Liver (tissue), 9 donors: ENCODE results near the gene ADCY7. TPM values are rescaled to one million over a fixed set of nuclear protein-coding genes. Genes with fewer than 3 reads are reported as not detected.

Source experiments
- DNase-seq: peaks from one replicate; pipeline ENCODE4 v3.0.0-alpha.2; 2017; ENCODE audit warnings: low spot score
- H3K27ac ChIP-seq, 2 donors: one replicate each; pipeline ENCODE4 v1.7.0; 2013; ENCODE audit warnings: inconsistent platforms in 2 of 2, low read length in 2 of 2, control low read depth in 1 of 2, low read depth in 1 of 2, mild to moderate bottlenecking in 1 of 2
- H3K27me3 ChIP-seq, 4 donors: one replicate each; pipeline versions ENCODE4 v1.6.1 to v1.7.0; 2013; ENCODE audit warnings: low read length in 3 of 4, inconsistent platforms in 1 of 4, mild to moderate bottlenecking in 1 of 4, moderate library complexity in 1 of 4; ENCODE audit not compliant: control insufficient read depth in 4 of 4, insufficient read depth in 4 of 4
- H3K36me3 ChIP-seq, 4 donors: one replicate each; pipeline versions ENCODE4 v1.6.1 to v1.7.0; 2013; ENCODE audit warnings: low read length in 3 of 4, mild to moderate bottlenecking in 3 of 4, low read depth in 1 of 4, moderate library complexity in 1 of 4; ENCODE audit not compliant: control insufficient read depth in 4 of 4, insufficient read depth in 3 of 4
- H3K4me1 ChIP-seq, 4 donors: one replicate each; pipeline versions ENCODE4 v1.6.1 to v1.7.0; 2013; ENCODE audit warnings: low read length in 3 of 4, mild to moderate bottlenecking in 3 of 4, moderate library complexity in 1 of 4; ENCODE audit not compliant: control insufficient read depth in 4 of 4, insufficient read depth in 4 of 4
- H3K4me3 ChIP-seq, 3 donors: one replicate each; pipeline versions ENCODE4 v1.6.1 to v1.7.0; 2013; ENCODE audit warnings: low read length in 3 of 3, control low read depth in 1 of 3, low read depth in 1 of 3, mild to moderate bottlenecking in 1 of 3
- H3K9ac ChIP-seq, 2 donors: one replicate each; pipeline ENCODE4 v1.7.0; 2013; ENCODE audit warnings: low read length in 2 of 2, mild to moderate bottlenecking in 2 of 2, moderate library complexity in 2 of 2, control low read depth in 1 of 2, low read depth in 1 of 2
- H3K9me3 ChIP-seq, 4 donors: one replicate each; pipeline versions ENCODE4 v1.6.1 to v1.7.0; 2013; ENCODE audit warnings: low read length in 3 of 4; ENCODE audit not compliant: control insufficient read depth in 4 of 4
- FOXA1 ChIP-seq: IDR thresholded peaks from 2 replicates; pipeline ENCODE4 v1.6.1; 2016; ENCODE audit warnings: antibody characterized with exemption
- GABPA ChIP-seq, 2 donors: IDR thresholded peaks in 1 of 2; conservative IDR thresholded peaks in 1 of 2; 2 replicates each; pipeline ENCODE4 v1.6.1; 2016; ENCODE audit warnings: antibody characterized with exemption in 2 of 2, mild to moderate bottlenecking in 1 of 2, moderate library complexity in 1 of 2
- HNF4A ChIP-seq, 2 donors: conservative IDR thresholded peaks; 2 replicates each; pipeline ENCODE4 v1.6.1; 2016; ENCODE audit warnings: antibody characterized with exemption in 2 of 2, mild to moderate bottlenecking in 2 of 2
- HNF4G ChIP-seq: IDR thresholded peaks from 2 replicates; pipeline ENCODE4 v1.6.1; 2016; ENCODE audit warnings: antibody characterized with exemption
- JUND ChIP-seq, 2 donors: IDR thresholded peaks; 2 replicates each; pipeline ENCODE4 v1.6.1; 2016; ENCODE audit warnings: antibody characterized with exemption in 2 of 2
- NR2F2 ChIP-seq: IDR thresholded peaks from 2 replicates; pipeline ENCODE4 v1.6.1; 2016; ENCODE audit warnings: antibody characterized with exemption
- RAD21 ChIP-seq, 2 donors: IDR thresholded peaks; 2 replicates each; pipeline ENCODE4 v1.6.1; 2016; ENCODE audit warnings: antibody characterized with exemption in 2 of 2, mild to moderate bottlenecking in 2 of 2
- RXRA ChIP-seq, 2 donors: IDR thresholded peaks; 2 replicates each; pipeline ENCODE4 v1.6.1; 2017 to 2018; ENCODE audit warnings: antibody characterized with exemption in 2 of 2, mild to moderate bottlenecking in 1 of 2
- SP1 ChIP-seq: IDR thresholded peaks from 2 replicates; pipeline ENCODE4 v1.6.1; 2018; ENCODE audit warnings: antibody characterized with exemption, mild to moderate bottlenecking
- TAF1 ChIP-seq: conservative IDR thresholded peaks from 2 replicates; pipeline ENCODE4 v1.6.1; 2016; ENCODE audit warnings: antibody characterized with exemption, mild to moderate bottlenecking
- WGBS: extraction: QIAGEN DNeasy Blood & Tissue Kit; methylation state at CpG from one replicate; pipeline ENCODE4 v1.1.7; 2013; 5-methylcytosine and 5-hydroxymethylcytosine counted together
- polyA plus RNA-seq, 2 donors: library from polyadenylated mRNA; stranded (reverse) in 1 of 2; unstranded in 1 of 2; fragments of 200-250 nt in 1 of 2; fragments of >200 nt in 1 of 2; fragmentation: Nextera tagmentation in 1 of 2; extraction: Ambion mirVana in 1 of 2; gene quantifications; one replicate each; pipeline versions ENCODE4 v1.2.1 to v1.2.3, GENCODE V29; 2013 to 2015
- total RNA-seq, 2 donors: library from RNA; depleted of rRNA; stranded (reverse); fragments of >200 nt; gene quantifications; one replicate each; pipeline ENCODE4 v1.2.3, GENCODE V29; 2014
- TF ChIP-seq, protein P1 (sequence below): IDR thresholded peaks from 2 replicates; pipeline ENCODE4 v1.6.1; 2016; ENCODE audit warnings: antibody characterized with exemption
- TF ChIP-seq, protein P2 (sequence below): IDR thresholded peaks from 2 replicates; pipeline ENCODE4 v1.6.1; 2016; ENCODE audit warnings: antibody characterized with exemption, mild to moderate bottlenecking
- TF ChIP-seq, protein P3 (sequence below): fragments of 150-350 bp; IDR thresholded peaks from 2 replicates; pipeline ENCODE4 v1.5.1; 2017; ENCODE audit warnings: improper control_type of control experiment, low read depth, low read length; ENCODE audit not compliant: missing input control
- TF ChIP-seq, protein P4 (sequence below): IDR thresholded peaks from 2 replicates; pipeline ENCODE4 v1.6.1; 2016; ENCODE audit warnings: antibody characterized with exemption
- donor health status: healthy.
- donor health status: healthy.
- donor health status: healthy.
- donor health status: healthy.
- donor health status: healthy.

ADCY7 gene
- total and polyA plus RNA-seq, 4 donors = 1.8 to 43.9 (median 7.4) TPM

DNA sequence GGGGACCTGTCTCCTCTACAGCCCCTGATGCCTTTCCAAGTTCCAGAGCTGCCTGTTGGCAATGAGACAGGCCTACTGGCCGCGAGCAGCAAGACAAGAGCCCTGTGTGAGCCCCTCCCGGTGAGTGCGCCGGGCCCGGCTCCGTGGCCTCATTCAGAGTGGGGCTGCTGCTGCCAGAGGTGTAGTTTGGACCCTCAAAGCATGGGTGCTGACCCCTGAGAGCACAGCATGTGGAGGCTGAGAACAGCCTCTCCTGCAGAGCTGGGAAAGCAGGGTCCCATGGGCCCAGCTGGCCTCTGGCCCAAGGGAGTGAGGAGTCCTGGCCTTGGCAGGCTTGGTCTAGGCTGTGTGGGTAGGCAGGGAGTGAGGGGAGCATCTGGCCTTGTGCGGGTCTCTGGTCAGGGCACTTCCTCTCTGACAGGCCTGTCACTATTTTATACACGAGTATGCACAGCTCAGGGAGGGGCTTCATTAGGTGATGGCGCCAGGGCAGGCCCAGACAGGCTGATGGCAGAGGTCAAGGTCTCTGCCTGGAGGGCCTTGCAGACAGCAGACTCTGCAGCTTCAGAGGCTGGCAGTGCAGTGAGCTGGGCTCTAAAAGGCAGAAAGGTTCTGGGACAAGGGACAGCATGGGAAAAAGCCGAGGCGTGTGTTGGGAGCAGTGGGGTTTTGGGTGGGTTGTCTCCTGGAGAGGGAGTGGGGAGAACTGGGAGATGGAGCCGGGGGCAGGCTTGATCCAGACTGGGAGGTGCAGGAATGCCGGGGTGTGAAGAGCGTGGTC is 43.4 kb downstream of the ADCY7 start:
- DNase-seq = no peak
- no peaks in the 10 kb centered on the region for H3K27me3 ChIP-seq
- H3K4me1 ChIP-seq = no peaks in the 10 kb centered on the region
- TF ChIP-seq, protein P1, sequence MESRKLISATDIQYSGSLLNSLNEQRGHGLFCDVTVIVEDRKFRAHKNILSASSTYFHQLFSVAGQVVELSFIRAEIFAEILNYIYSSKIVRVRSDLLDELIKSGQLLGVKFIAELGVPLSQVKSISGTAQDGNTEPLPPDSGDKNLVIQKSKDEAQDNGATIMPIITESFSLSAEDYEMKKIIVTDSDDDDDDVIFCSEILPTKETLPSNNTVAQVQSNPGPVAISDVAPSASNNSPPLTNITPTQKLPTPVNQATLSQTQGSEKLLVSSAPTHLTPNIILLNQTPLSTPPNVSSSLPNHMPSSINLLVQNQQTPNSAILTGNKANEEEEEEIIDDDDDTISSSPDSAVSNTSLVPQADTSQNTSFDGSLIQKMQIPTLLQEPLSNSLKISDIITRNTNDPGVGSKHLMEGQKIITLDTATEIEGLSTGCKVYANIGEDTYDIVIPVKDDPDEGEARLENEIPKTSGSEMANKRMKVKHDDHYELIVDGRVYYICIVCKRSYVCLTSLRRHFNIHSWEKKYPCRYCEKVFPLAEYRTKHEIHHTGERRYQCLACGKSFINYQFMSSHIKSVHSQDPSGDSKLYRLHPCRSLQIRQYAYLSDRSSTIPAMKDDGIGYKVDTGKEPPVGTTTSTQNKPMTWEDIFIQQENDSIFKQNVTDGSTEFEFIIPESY = no peak
- TF ChIP-seq RXRA (IDR thresholded peaks at IDR 0.05) (no peak), NR2F2 (no peak), SP1 (no peak), RAD21 (IDR thresholded peaks at IDR 0.05) (no peak), HNF4A (conservative IDR thresholded peaks at IDR 0.05) (no peak), FOXA1 (no peak), JUND (IDR thresholded peaks at IDR 0.05) (no peak), GABPA (IDR thresholded peaks at IDR 0.05 in 1 of 2, conservative IDR thresholded peaks at IDR 0.05 in 1 of 2) (no peak)
- TF ChIP-seq, protein P2, sequence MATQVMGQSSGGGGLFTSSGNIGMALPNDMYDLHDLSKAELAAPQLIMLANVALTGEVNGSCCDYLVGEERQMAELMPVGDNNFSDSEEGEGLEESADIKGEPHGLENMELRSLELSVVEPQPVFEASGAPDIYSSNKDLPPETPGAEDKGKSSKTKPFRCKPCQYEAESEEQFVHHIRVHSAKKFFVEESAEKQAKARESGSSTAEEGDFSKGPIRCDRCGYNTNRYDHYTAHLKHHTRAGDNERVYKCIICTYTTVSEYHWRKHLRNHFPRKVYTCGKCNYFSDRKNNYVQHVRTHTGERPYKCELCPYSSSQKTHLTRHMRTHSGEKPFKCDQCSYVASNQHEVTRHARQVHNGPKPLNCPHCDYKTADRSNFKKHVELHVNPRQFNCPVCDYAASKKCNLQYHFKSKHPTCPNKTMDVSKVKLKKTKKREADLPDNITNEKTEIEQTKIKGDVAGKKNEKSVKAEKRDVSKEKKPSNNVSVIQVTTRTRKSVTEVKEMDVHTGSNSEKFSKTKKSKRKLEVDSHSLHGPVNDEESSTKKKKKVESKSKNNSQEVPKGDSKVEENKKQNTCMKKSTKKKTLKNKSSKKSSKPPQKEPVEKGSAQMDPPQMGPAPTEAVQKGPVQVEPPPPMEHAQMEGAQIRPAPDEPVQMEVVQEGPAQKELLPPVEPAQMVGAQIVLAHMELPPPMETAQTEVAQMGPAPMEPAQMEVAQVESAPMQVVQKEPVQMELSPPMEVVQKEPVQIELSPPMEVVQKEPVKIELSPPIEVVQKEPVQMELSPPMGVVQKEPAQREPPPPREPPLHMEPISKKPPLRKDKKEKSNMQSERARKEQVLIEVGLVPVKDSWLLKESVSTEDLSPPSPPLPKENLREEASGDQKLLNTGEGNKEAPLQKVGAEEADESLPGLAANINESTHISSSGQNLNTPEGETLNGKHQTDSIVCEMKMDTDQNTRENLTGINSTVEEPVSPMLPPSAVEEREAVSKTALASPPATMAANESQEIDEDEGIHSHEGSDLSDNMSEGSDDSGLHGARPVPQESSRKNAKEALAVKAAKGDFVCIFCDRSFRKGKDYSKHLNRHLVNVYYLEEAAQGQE = no peak
- TF ChIP-seq, protein P3, sequence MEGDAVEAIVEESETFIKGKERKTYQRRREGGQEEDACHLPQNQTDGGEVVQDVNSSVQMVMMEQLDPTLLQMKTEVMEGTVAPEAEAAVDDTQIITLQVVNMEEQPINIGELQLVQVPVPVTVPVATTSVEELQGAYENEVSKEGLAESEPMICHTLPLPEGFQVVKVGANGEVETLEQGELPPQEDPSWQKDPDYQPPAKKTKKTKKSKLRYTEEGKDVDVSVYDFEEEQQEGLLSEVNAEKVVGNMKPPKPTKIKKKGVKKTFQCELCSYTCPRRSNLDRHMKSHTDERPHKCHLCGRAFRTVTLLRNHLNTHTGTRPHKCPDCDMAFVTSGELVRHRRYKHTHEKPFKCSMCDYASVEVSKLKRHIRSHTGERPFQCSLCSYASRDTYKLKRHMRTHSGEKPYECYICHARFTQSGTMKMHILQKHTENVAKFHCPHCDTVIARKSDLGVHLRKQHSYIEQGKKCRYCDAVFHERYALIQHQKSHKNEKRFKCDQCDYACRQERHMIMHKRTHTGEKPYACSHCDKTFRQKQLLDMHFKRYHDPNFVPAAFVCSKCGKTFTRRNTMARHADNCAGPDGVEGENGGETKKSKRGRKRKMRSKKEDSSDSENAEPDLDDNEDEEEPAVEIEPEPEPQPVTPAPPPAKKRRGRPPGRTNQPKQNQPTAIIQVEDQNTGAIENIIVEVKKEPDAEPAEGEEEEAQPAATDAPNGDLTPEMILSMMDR = no peak
- TF ChIP-seq, protein P4, sequence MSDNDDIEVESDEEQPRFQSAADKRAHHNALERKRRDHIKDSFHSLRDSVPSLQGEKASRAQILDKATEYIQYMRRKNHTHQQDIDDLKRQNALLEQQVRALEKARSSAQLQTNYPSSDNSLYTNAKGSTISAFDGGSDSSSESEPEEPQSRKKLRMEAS = no peak
- H3K27ac ChIP-seq = no peak overlapping the region
- peaks cover 0 to 9% (median 4%) of the 10 kb centered on the region in 4 donors for H3K36me3 ChIP-seq
- no peak overlapping the region for H3K9ac ChIP-seq
- no peak overlapping the region for H3K4me3 ChIP-seq
- 79% methylated on average over 15 of the region's 15 CpGs for WGBS
- no peaks in the 10 kb centered on the region for H3K9me3 ChIP-seq

DNA sequence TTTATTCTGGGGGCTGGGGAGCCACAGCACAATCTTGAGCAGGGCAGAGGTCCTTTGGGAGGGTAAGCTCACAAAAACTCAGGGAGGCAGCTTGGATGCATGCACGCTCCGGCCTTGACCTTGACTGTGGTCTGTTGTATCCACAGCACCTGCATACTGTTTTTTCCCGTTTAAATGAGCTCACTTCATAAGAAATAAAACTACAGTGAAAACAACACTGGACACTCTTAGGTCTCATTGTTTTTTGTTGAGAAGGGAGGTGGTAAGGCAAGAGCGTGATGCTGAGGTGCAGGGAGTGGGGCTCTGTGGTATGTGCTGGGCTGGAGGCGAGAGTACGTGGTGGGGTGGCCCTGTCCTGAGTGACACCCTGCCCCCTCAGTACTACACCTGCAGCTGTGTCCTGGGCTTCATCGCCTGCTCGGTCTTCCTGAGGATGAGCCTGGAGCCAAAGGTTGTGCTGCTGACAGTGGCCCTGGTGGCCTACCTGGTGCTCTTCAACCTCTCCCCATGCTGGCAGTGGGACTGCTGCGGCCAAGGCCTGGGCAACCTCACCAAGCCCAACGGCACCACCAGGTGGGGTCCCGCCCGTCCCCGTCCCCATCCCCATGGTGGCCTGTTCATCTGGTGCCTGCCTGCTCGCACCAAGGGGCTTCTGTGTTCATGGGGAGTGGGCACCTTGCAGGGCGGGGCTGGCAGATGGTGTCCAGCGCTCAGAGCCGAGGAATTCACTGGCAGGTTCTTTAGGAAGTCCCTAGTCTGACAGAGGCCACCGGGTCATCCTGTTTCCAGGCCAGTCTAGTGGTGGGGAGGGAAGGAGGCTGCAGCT is 44.2 kb downstream of the ADCY7 start:
- H3K9me3 ChIP-seq = no peaks in the 10 kb centered on the region
- H3K27ac ChIP-seq = no peak overlapping the region
- H3K27me3 ChIP-seq = no peaks in the 10 kb centered on the region
- no peak for TF ChIP-seq HNF4G
- TF ChIP-seq SP1 = no peak
- TF ChIP-seq TAF1 = no peak
- TF ChIP-seq JUND (IDR thresholded peaks at IDR 0.05) = no peak
- TF ChIP-seq, protein P1 = no peak
- no peak for TF ChIP-seq GABPA (IDR thresholded peaks at IDR 0.05 in 1 of 2, conservative IDR thresholded peaks at IDR 0.05 in 1 of 2)
- TF ChIP-seq, protein P4 = no peak
- TF ChIP-seq HNF4A (conservative IDR thresholded peaks at IDR 0.05) = no peak
- no peak for TF ChIP-seq FOXA1
- TF ChIP-seq RAD21 (IDR thresholded peaks at IDR 0.05) = no peak
- TF ChIP-seq, protein P3 = no peak
- WGBS = 83% methylated on average over 18 of the region's 18 CpGs
- no peak overlapping the region for H3K9ac ChIP-seq
- no peak overlapping the region for H3K4me3 ChIP-seq
- DNase-seq = no peak
- peaks cover 0 to 17% (median 9%) of the 10 kb centered on the region in 4 donors for H3K36me3 ChIP-seq
- no peaks in the 10 kb centered on the region for H3K4me1 ChIP-seq
